CD14-positive monocyte (primary cell): ENCODE measurements around the gene INPP5E. TPM values are rescaled to one million over a fixed set of nuclear protein-coding genes. Genes with fewer than 3 reads are reported as not detected.

Experiments
- DNase-seq, 3 donors: peaks; one replicate each; pipeline ENCODE4 v3.0.0-alpha.2; 2011 to 2022
- H2AFZ ChIP-seq: 2 replicates; pipeline ENCODE4 v1.6.0; 2012; ENCODE audit warnings: mild to moderate bottlenecking, low read depth, low read length, inconsistent platforms; ENCODE audit not compliant: insufficient read depth, poor library complexity, severe bottlenecking
- H3K27ac ChIP-seq, 2 donors: 1 replicate in 1 of 2; 2 replicates in 1 of 2; pipeline ENCODE4 v1.5.1; 2012 to 2013; ENCODE audit warnings: low read length in 2 of 2, control low read depth in 1 of 2, inconsistent platforms in 1 of 2, low read depth in 1 of 2, mild to moderate bottlenecking in 1 of 2
- H3K27me3 ChIP-seq, 2 donors: one replicate each; pipeline versions ENCODE4 v1.6.0 to v1.6.1; 2011 to 2013; ENCODE audit warnings: low read length in 2 of 2; ENCODE audit not compliant: control insufficient read depth in 2 of 2, insufficient read depth in 2 of 2
- H3K36me3 ChIP-seq, 2 donors: replicated peaks in 1 of 2; 1 replicate in 1 of 2; 2 replicates in 1 of 2; pipeline versions ENCODE4 v1.5.1 to v1.6.1; 2012 to 2013; ENCODE audit warnings: low read length in 2 of 2, control low read depth in 1 of 2, inconsistent platforms in 1 of 2, mild to moderate bottlenecking in 1 of 2; ENCODE audit not compliant: insufficient read depth in 2 of 2, control insufficient read depth in 1 of 2
- H3K4me1 ChIP-seq, 2 donors: 1 replicate in 1 of 2; 2 replicates in 1 of 2; pipeline versions ENCODE4 v1.5.1 to v1.6.1; 2012 to 2013; ENCODE audit warnings: low read length in 2 of 2, control low read depth in 1 of 2, inconsistent platforms in 1 of 2, mild to moderate bottlenecking in 1 of 2, moderate library complexity in 1 of 2; ENCODE audit not compliant: insufficient read depth in 2 of 2, control insufficient read depth in 1 of 2
- H3K4me2 ChIP-seq: replicated peaks from 2 replicates; pipeline ENCODE3; 2012; ENCODE audit warnings: low read length, moderate library complexity, mild to moderate bottlenecking; ENCODE audit not compliant: poor library complexity, severe bottlenecking; ENCODE audit errors: extremely low read depth
- H3K4me3 ChIP-seq, 3 experiments: fragments of 200-600 bp in 1 of 3; sonication (generic) in 1 of 3; replicated peaks in 1 of 3; 1 replicate in 2 of 3; 2 replicates in 1 of 3; pipeline ENCODE4 v1.5.1; 2011 to 2013; ENCODE audit warnings: low read length in 3 of 3, mild to moderate bottlenecking in 3 of 3, control low read depth in 2 of 3, low read depth in 2 of 3, inconsistent platforms in 1 of 3, moderate library complexity in 1 of 3
- H3K79me2 ChIP-seq: 2 replicates; pipeline ENCODE4 v1.6.0; 2012; ENCODE audit warnings: mild to moderate bottlenecking, control low read depth, inconsistent platforms, low read length, moderate library complexity; ENCODE audit not compliant: insufficient read depth
- H3K9ac ChIP-seq: 2 replicates; pipeline ENCODE4 v1.6.0; 2017; ENCODE audit warnings: low read length, mild to moderate bottlenecking; ENCODE audit not compliant: insufficient read depth, poor library complexity, severe bottlenecking
- H3K9me3 ChIP-seq, 2 donors: replicated peaks in 1 of 2; 1 replicate in 1 of 2; 2 replicates in 1 of 2; pipeline versions ENCODE4 v1.5.1 to v1.6.1; 2012 to 2013; ENCODE audit warnings: low read length in 2 of 2, control low read depth in 1 of 2; ENCODE audit not compliant: control insufficient read depth in 1 of 2, insufficient read depth in 1 of 2
- H4K20me1 ChIP-seq: 2 replicates; pipeline ENCODE4 v1.6.0; 2012; ENCODE audit warnings: mild to moderate bottlenecking, low read length, control low read depth, moderate library complexity; ENCODE audit not compliant: insufficient read depth
- H3K27ac Mint-ChIP-seq, 7 donors: one replicate each; pipeline ENCODE4 v1.8.0; 2020; ENCODE audit warnings: mild to moderate bottlenecking in 7 of 7, mixed read lengths in 7 of 7, moderate library complexity in 6 of 7, inconsistent platforms in 2 of 7
- H3K27me3 Mint-ChIP-seq, 3 donors: one replicate each; pipeline ENCODE4 v1.8.0; 2021 to 2022; ENCODE audit warnings: low read depth in 3 of 3, mild to moderate bottlenecking in 3 of 3, mixed read lengths in 3 of 3, moderate library complexity in 3 of 3, inconsistent platforms in 1 of 3
- H3K36me3 Mint-ChIP-seq, 2 donors: one replicate each; pipeline ENCODE4 v1.8.0; 2020; ENCODE audit warnings: mixed read lengths in 2 of 2, inconsistent platforms in 1 of 2, mild to moderate bottlenecking in 1 of 2
- H3K4me1 Mint-ChIP-seq: one replicate; pipeline ENCODE4 v1.8.0; 2020; ENCODE audit warnings: mild to moderate bottlenecking, mixed read lengths
- H3K4me3 Mint-ChIP-seq, 2 donors: one replicate each; pipeline ENCODE4 v1.8.0; 2020; ENCODE audit warnings: mild to moderate bottlenecking in 2 of 2, mixed read lengths in 2 of 2, moderate library complexity in 1 of 2
- H3K9me3 Mint-ChIP-seq, 7 donors: one replicate each; pipeline ENCODE4 v1.8.0; 2020 to 2022; ENCODE audit warnings: mixed read lengths in 7 of 7, mild to moderate bottlenecking in 6 of 7, moderate library complexity in 6 of 7, inconsistent platforms in 2 of 7
- CTCF ChIP-seq: fragments of 200-600 bp; IDR thresholded peaks from one replicate; pipeline ENCODE4 v1.8.0; 2022; ENCODE audit warnings: antibody characterized with exemption, mild to moderate bottlenecking
- WGBS: methylation state at CpG from one replicate; pipeline ENCODE4 v1.1.5; 2013; ENCODE audit warnings: missing lambda C conversion rate; ENCODE audit not compliant: insufficient coverage; 5-methylcytosine and 5-hydroxymethylcytosine counted together
- intact Hi-C, 2 donors: fragments of 100-400 bp; cut with micrococcal nuclease; formaldehyde crosslinking; loops; one replicate each; pipeline versions ENCODE4 v1.15.0 to v1.15.1; 2023
- polyA plus RNA-seq, 3 donors: library from polyadenylated mRNA; depleted of rRNA in 1 of 3; unstranded in 2 of 3; stranded (reverse) in 1 of 3; fragments of 300-500 nt in 2 of 3; fragments of >200 nt in 1 of 3; fragmentation: Illumina TruSeq in 2 of 3; gene quantifications; 1 replicate in 2 of 3; 2 replicates in 1 of 3; pipeline ENCODE4 v1.2.3, GENCODE V29; 2012 to 2021

Gene INPP5E
- polyA plus RNA-seq, 3 donors, result 1.0 to 8.0 (median 1.0) TPM

- Histone ChIP-seq H3K4me2 (no peak overlapping the region), H3K36me3 (peaks cover 83 to 99% of the 10 kb centered on the region in 2 donors), H3K9ac (no peak overlapping the region), H3K9me3 (no peaks in the 10 kb centered on the region), H3K4me1 (peaks cover under 1 to 1% of the 10 kb centered on the region in 2 donors), H2AFZ (no peak overlapping the region), H3K4me3 (no peak overlapping the region), H3K79me2 (peaks cover 19% of the 10 kb centered on the region), H3K27ac (no peak overlapping the region), H4K20me1 (no peaks in the 10 kb centered on the region), H3K27me3 (no peaks in the 10 kb centered on the region)
- peak overlapping the region in 1 of 7 donors; percentile 24 for H3K27ac Mint-ChIP-seq
- intact Hi-C loops, result no loop called here
- H3K9me3 Mint-ChIP-seq, result peaks cover 0 to 1% (median 0%) of the 10 kb centered on the region in 7 donors
- H3K4me1 Mint-ChIP-seq, result peaks cover under 1% of the 10 kb centered on the region
- no peak for TF ChIP-seq CTCF
- no peak overlapping the region for H3K4me3 Mint-ChIP-seq
- peaks cover 78 to 96% of the 10 kb centered on the region in 2 donors for H3K36me3 Mint-ChIP-seq
- H3K27me3 Mint-ChIP-seq, result no peaks in the 10 kb centered on the region
- WGBS, result 98% methylated on average over 19 of the region's 19 CpGs
- no peak for DNase-seq
These were observed 22.7 kb downstream of the INPP5E start for GRCh38 chr9:136416914-136417313.

DNA sequence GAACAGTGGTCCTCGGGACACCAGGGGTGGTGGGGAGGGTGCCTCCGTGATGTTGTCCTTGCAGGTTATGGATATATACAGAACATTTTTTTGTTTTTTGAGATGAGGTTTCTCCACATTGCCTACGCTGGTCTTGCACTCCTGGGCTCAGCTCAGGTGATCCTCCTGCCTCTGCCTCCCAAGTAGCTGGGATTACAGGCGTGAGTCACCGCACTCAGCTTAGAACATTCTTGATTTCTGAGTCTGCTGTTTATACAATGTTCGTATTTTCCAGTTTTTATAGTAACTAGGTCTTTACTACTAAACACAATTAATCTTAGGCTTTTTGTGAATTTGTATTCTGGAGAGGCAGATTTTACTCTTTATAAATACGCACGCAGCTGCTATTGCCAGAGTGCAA lies 23.2 kb downstream of the INPP5E start:
- H3K27me3 Mint-ChIP-seq, result no peaks in the 10 kb centered on the region
- 100% methylated on average over 7 of the region's 8 CpGs for whole genome bisulfite sequencing
- H3K4me3 Mint-ChIP-seq, result no peak overlapping the region
- no peaks in the 10 kb centered on the region for H4K20me1 ChIP-seq
- peaks cover 74 to 92% of the 10 kb centered on the region in 2 donors for H3K36me3 Mint-ChIP-seq
- H3K9me3 Mint-ChIP-seq, result peaks cover 0 to 1% (median 0%) of the 10 kb centered on the region in 7 donors
- no peak overlapping the region for H2AFZ ChIP-seq
- peaks cover 5% of the 10 kb centered on the region for H3K4me1 Mint-ChIP-seq
- H3K36me3 ChIP-seq, result peaks cover 78 to 95% of the 10 kb centered on the region in 2 donors
- no peak overlapping the region for H3K9ac ChIP-seq
- H3K27ac Mint-ChIP-seq, result no peak overlapping the region
- TF ChIP-seq CTCF, result no peak
- no peak overlapping the region for H3K27ac ChIP-seq
- H3K9me3 ChIP-seq, result no peaks in the 10 kb centered on the region
- intact Hi-C loops, result no loop called here
- H3K4me3 ChIP-seq, result no peak overlapping the region
- no peaks in the 10 kb centered on the region for H3K27me3 ChIP-seq
- H3K79me2 ChIP-seq, result peaks cover 24% of the 10 kb centered on the region
- peaks cover 5 to 6% of the 10 kb centered on the region in 2 donors for H3K4me1 ChIP-seq
- H3K4me2 ChIP-seq, result no peak overlapping the region
- DNase-seq, result no peak
